Stimulated activated CD4-positive, alpha-beta T cell treated with anti-CD3 and anti-CD28 coated beads, Interleukin-15, amount 100 ng/mL, for 1 hour (primary cell): Measurements from ENCODE around the gene DAG1.

Experiments used
- DNase-seq, 2 donors: peaks; one replicate each; pipeline ENCODE4 v3.0.0-alpha.2; 2020; ENCODE audit warnings: low read depth in 1 of 2, low spot score in 1 of 2

Gene DAG1

GRCh38 chr3:49512781-49513355 lies 42.8 kb downstream of the DAG1 start:
- no peak for DNase-seq

DNA sequence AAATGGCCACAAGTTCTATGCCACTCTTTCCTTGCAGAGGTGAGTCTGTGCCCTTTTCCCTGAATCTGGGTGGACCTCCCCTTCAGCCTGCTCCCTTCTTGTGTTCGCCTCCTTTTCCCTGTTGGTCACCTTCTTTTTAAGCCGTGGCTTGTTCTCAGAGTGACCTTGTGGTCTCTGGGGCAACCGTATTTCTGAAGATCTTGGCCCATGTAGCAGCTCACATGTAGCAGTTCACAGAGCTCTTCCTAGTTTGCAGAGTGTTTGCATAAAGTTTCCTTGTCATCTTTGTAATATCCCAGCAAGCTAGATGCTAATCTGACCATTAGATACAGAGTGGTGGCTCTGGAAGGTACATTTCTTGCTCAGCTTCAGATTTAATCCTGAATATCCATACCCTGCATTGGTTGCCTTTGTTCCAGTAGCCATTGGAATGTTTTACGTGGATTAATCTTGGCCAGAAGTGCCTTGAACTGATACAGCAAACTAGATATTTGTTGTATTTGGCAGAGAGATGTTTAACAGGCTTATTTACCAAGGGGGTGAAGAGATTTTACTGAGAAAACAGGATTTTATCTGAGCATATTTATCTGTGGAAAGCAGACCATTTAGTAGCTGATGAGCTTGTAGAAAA lies 43.5 kb downstream of the DAG1 start:
- DNase-seq: no peak

GRCh38 chr3:49518016-49518415 lies 47.9 kb downstream of the DAG1 start:
- no peak for DNase-seq

GRCh38 chr3:49518441-49518840 lies 48.4 kb downstream of the DAG1 start:
- DNase-seq: no peak

DNA sequence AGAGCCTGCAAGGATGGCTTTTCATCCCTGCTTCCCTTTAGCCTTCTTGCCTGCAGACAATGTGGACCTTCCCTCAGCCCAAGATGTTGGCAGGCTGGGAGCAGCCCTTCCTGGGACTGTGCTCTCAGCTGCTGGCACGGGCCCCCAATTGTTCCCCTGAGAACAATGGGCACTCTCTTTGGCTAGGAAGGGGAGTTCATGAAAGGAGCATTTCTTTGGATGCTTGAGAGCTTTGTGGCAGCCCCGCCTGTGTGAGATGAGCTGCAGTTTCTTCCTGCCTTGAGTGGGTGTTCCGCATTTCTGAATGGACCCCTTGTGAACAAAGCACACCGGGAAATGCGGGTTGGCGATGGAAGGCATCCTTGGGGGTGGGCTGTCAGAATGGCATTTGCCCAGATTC lies 49.2 kb downstream of the DAG1 start:
- no peak for DNase-seq

DNA sequence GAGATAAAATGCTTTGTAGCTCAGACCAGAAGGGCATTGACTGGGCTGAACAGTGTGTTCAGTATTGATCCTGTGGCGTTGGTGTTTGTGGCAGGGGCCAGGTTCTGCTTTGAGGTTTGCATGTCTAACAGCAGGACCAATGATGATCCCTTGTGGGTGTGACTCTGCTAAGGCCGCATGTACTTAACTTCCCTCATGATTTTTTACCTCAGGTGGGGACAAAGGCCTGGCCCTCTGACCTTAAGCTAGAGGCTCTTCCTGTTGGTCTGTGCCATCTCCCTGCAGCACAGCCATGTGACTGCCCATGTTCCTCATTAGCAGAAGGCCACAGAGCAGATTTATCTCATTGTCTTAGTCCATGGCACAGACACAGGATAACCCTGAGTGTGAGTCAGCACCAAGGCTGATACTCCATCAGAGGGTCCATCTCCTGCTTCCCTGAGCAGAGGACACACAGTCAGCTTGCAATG lies 49.9 kb downstream of the DAG1 start:
- DNase-seq: no peak

DNA sequence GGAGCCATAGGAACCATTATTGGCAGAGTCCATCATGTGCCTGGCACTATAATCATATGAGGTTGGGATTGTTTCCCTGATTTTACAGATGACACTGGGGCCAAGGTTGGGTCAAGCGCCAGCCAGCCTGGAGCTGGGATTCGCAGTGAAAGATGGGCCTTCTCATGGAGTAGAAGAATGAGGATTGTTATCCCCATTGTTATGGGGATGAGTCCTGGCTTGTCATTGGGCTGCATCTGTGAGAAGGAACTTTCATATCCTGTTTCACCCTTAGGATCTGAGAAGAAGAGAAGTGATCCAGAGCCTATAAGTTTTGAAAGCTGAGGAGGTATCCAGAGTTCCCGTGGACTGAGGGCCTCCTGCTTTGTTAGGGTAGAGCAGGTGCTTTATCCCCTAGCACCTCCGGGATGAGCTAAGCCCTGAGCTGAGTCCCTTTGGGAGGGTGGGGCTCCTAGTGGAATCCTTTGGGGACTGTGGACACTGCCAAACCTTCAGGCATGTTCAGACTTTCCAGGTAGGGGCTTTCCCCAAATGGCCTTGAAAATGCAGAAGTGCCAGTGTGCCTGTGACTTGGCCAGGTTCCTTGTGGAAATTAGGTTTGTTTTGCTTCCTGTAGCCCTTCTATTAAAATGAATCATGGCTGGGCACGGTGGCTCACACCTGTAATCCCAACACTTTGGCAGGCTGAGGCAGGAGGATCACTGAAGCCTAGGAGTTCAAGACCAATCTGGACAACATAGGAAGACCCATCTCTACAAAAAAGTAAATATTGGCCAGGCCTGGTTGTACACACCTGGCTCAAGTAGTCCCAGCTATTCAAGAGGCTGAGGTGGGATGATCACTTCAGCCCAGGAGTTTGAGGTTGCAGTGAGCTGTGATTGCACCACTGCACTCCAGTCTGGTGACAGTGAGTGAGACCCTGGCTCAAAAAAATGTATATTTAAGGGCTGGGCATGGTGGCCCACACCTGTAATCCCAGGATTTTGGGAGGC lies 54.0 kb downstream of the DAG1 start:
- no peak for DNase-seq

GRCh38 chr3:49529567-49529966 lies 59.5 kb downstream of the DAG1 start:
- no peak for DNase-seq

GRCh38 chr3:49530231-49530630 lies 60.2 kb downstream of the DAG1 start:
- DNase-seq: no peak

- DNase-seq: no peak
These were observed 60.6 kb downstream of the DAG1 start for GRCh38 chr3:49530701-49531100.

GRCh38 chr3:49531218-49531617 lies 61.2 kb downstream of the DAG1 start:
- DNase-seq: no peak

DNA sequence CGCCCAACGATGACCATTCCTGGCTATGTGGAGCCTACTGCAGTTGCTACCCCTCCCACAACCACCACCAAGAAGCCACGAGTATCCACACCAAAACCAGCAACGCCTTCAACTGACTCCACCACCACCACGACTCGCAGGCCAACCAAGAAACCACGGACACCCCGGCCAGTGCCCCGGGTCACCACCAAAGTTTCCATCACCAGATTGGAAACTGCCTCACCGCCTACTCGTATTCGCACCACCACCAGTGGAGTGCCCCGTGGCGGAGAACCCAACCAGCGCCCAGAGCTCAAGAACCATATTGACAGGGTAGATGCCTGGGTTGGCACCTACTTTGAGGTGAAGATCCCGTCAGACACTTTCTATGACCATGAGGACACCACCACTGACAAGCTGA lies 61.6 kb downstream of the DAG1 start:
- no peak for DNase-seq

DNA sequence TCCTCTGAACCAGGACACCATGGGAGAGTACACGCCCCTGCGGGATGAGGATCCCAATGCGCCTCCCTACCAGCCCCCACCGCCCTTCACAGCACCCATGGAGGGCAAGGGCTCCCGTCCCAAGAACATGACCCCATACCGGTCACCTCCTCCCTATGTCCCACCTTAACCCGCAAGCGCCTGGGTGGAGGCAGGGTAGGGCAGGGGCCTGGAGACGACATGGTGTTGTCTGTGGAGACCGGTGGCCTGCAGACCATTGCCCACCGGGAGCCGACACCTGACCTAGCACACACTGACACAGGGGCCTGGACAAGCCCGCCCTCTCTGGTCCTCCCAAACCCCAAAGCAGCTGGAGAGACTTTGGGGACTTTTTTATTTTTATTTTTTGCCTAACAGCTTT lies 63.0 kb downstream of the DAG1 start:
- no peak for DNase-seq

DNA sequence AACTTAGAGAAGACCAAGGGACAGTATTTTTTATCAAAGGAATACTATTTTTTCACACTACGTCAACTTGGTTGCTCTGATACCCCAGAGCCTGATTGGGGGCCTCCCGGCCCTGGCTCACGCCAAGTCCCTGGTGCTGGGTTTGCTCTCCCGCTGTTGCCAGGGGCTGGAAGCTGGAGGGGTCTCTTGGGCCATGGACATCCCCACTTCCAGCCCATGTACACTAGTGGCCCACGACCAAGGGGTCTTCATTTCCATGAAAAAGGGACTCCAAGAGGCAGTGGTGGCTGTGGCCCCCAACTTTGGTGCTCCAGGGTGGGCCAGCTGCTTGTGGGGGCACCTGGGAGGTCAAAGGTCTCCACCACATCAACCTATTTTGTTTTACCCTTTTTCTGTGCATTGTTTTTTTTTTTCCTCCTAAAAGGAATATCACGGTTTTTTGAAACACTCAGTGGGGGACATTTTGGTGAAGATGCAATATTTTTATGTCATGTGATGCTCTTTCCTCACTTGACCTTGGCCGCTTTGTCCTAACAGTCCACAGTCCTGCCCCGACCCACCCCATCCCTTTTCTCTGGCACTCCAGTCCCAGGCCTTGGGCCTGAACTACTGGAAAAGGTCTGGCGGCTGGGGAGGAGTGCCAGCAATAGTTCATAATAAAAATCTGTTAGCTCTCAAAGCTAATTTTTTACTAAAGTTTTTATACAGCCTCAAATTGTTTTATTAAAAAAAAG lies 63.9 kb downstream of the DAG1 start:
- no peak for DNase-seq

GRCh38 chr3:49534581-49535441 lies 64.7 kb downstream of the DAG1 start:
- DNase-seq: no peak

DNA sequence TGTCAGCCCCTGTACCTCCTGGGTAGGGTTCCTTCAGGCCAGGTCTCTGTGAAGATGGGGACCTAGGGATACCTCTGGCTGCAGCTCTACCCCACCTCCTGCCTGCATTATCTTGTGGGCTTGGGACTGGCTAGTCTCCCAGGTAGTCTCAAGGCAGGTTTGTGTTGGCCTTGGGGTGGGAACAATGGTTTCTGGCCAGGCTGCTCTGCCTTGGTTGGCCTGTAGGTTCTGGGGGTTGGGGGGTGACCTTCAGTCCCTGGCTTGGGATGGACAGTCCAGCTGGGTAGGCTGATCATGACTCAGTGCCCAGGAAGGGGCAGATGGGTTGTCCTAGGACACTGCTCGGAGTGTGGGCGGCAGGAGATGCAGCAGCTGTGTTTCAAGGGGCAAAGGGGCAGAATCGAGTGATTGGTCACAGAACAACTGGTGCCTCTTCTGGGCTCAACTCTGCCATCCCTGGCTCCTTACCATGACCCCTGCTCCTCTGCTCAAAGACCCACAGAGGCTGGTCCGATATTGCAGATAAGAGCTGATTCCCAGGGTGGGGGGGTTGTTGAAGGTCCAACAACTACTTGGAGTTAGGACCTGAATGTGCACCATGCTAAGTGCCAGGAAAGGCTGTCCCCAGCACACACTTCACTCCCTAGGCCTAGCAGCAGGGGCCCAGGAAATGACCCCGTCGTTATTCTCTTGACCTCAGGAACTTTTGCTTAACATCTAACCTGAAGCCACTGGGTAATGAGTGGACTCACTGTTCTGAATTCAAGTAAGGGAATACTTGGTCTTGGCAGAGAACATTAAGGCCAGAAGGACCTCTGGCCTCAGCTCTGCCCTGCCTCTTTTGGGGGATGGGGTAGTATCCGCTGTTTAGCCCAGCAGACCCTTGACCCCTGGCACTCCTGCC lies 66.2 kb downstream of the DAG1 start:
- no peak for DNase-seq

- no peak for DNase-seq
These were observed 66.9 kb downstream of the DAG1 start for GRCh38 chr3:49536875-49537533.

GRCh38 chr3:49539659-49540560 lies 69.8 kb downstream of the DAG1 start:
- peak; percentile 86 to 89 for DNase-seq
